Measurements from ENCODE around the gene FAIM. TPM values are rescaled to one million over a fixed set of nuclear protein-coding genes. Genes with fewer than 3 reads are reported as not detected.

FAIM gene
- total RNA-seq, 1 experiment from 2014 or later: 11.0 TPM

- peak; percentile 42 for DNase-seq
- Histone ChIP-seq H2BK20ac (ENCODE audit: low read depth, low read length, poor library complexity, severe bottlenecking) (no peak overlapping the region), H3K9me3 (ENCODE audit: control insufficient read depth, low read depth, low read length) (peaks cover 2% of the 10 kb centered on the region), H3K18ac (ENCODE audit: insufficient read length, low read depth, low read length) (no peak overlapping the region), H3K4me2 (ENCODE audit: insufficient read depth, insufficient read length, low read length) (no peak overlapping the region), H3K79me1 (ENCODE audit: insufficient read depth, low read depth, low read length, poor library complexity, severe bottlenecking) (no peaks in the 10 kb centered on the region), H3K56ac (ENCODE audit: insufficient read length, low read depth, low read length) (no peak overlapping the region), H3K27me3 (ENCODE audit: insufficient read depth, low read length) (no peaks in the 10 kb centered on the region), H3K4ac (ENCODE audit: low read depth, low read length) (no peak overlapping the region), H2AFZ (ENCODE audit: low read length) (no peak overlapping the region), H2BK5ac (ENCODE audit: insufficient read length, low read length) (no peak overlapping the region), H2BK12ac (ENCODE audit: insufficient read length, low read depth, low read length) (no peak overlapping the region), H3K14ac (ENCODE audit: insufficient read depth, low read length) (no peak overlapping the region), H4K91ac (ENCODE audit: insufficient read length, low read depth, low read length) (no peak overlapping the region), H2BK120ac (ENCODE audit: low read depth, low read length, poor library complexity, severe bottlenecking) (no peak overlapping the region), H3K23ac (ENCODE audit: insufficient read length, low read depth, low read length) (no peak overlapping the region), H3K4me1 (ENCODE audit: insufficient read depth, low read length) (peaks cover 6% of the 10 kb centered on the region; the same call in 1 of the 2 replicates), H3K9ac (ENCODE audit: extremely low read depth, insufficient read length, low read length) (no peak overlapping the region), H4K20me1 (ENCODE audit: control insufficient read depth, insufficient read depth, insufficient read length) (no peaks in the 10 kb centered on the region), H3K27ac (ENCODE audit: insufficient read length, low read depth, low read length) (no peak overlapping the region), H4K5ac (ENCODE audit: insufficient read length, low read depth, low read length) (no peak overlapping the region), H3K79me2 (ENCODE audit: insufficient read depth, low read length) (no peaks in the 10 kb centered on the region), H4K8ac (replicated peaks; ENCODE audit: insufficient read length, low read depth, low read length) (no peak overlapping the region), H3T11ph (ENCODE audit: low read length) (no peak overlapping the region), H3K23me2 (ENCODE audit: insufficient read length, low read depth, low read length, poor library complexity, severe bottlenecking) (no peaks in the 10 kb centered on the region), H2BK15ac (ENCODE audit: low read depth, low read length) (no peak overlapping the region), H2AK5ac (ENCODE audit: insufficient read length, low read length) (no peak overlapping the region)
- Mint-ChIP-seq H3K4me1 (peaks cover 24 to 25% of the 10 kb centered on the region in 2 experiments), H3K27ac (peak overlapping the region in 2 of 3 experiments; percentile 28 to 56; a peak in 2 of 7 replicates), H3K36me3 (ENCODE audit: insufficient read depth in 1 of 3, low read depth in 3 of 3) (peaks cover 20 to 28% (median 26%) of the 10 kb centered on the region in 3 experiments), H3K27me3 (ENCODE audit: low read depth) (peaks cover 1% of the 10 kb centered on the region; the same call in 1 of the 2 replicates), H3K4me3 (no peak overlapping the region), H3K9me3 (peaks cover 17 to 25% of the 10 kb centered on the region in 2 experiments)
- WGBS (ENCODE audit: extremely low coverage, insufficient read length, low lambda C conversion rate): no CpG with 5 or more reads among the region's 6 CpGs
- no peak for TF ChIP-seq CTCF (conservative IDR thresholded peaks at IDR 0.05)
Observed at GRCh38 chr3:138578961-138579574, 29.5 kb upstream of the FAIM start.

Measured in H9 (cell line).